ENCODE data around the gene NEK2. TPM values are rescaled to one million over a fixed set of nuclear protein-coding genes. Genes with fewer than 3 reads are reported as not detected.

NEK2 gene
- total RNA-seq, 2 donors from 2014 or later: 9.3 to 31.2 TPM

DNA sequence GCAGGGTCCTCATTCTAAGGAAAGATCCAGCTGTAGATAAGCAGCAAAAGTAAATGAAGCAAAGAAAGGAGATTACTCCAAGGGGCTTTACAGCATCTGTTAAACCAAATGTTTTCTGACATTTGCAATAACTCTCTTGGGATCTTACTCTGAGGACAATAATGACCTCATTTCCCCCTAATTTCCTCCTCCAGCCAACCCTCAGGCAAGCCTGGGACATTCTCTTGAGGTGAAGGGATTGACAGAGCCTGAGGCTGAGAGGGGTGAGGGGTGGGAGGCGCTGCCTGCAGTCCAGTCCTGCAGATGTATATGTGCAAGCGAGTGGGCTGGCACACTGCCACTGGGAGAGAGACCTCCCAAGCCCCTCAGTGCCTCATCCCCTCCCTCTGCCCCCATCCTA is 40.5 kb upstream of the NEK2 start:
- TF ChIP-seq, protein P1, sequence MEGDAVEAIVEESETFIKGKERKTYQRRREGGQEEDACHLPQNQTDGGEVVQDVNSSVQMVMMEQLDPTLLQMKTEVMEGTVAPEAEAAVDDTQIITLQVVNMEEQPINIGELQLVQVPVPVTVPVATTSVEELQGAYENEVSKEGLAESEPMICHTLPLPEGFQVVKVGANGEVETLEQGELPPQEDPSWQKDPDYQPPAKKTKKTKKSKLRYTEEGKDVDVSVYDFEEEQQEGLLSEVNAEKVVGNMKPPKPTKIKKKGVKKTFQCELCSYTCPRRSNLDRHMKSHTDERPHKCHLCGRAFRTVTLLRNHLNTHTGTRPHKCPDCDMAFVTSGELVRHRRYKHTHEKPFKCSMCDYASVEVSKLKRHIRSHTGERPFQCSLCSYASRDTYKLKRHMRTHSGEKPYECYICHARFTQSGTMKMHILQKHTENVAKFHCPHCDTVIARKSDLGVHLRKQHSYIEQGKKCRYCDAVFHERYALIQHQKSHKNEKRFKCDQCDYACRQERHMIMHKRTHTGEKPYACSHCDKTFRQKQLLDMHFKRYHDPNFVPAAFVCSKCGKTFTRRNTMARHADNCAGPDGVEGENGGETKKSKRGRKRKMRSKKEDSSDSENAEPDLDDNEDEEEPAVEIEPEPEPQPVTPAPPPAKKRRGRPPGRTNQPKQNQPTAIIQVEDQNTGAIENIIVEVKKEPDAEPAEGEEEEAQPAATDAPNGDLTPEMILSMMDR (IDR thresholded peaks at IDR 0.05): no peak
- Histone ChIP-seq H3K4me1 (no peaks in the 10 kb centered on the region), H3K9me3 (no peaks in the 10 kb centered on the region), H3K27ac (no peak overlapping the region), H3K4me3 (no peak overlapping the region), H3K36me3 (no peaks in the 10 kb centered on the region), H3K27me3 (no peaks in the 10 kb centered on the region), H3K9ac (ENCODE audit: low read depth in 2 of 2, low read length in 2 of 2) (no peak overlapping the region)
- DNase-seq: no peak
- intact Hi-C loops (cut with DNase I): no loop called here

- DNase-seq: no peak
- no peaks in the 10 kb centered on the region for H3K9me3 ChIP-seq
- H3K4me3 ChIP-seq: no peak overlapping the region
- intact Hi-C loops (cut with DNase I): no loop called here
- no peak overlapping the region for H3K9ac ChIP-seq (ENCODE audit: low read depth in 2 of 2, low read length in 2 of 2)
- no peaks in the 10 kb centered on the region for H3K27me3 ChIP-seq
- no peaks in the 10 kb centered on the region for H3K36me3 ChIP-seq
- TF ChIP-seq, protein P1 (IDR thresholded peaks at IDR 0.05): no peak
- no peak overlapping the region for H3K27ac ChIP-seq
- H3K4me1 ChIP-seq: no peaks in the 10 kb centered on the region
These were observed 38.7 kb upstream of the NEK2 start for GRCh38 chr1:211714154-211714553.

DNA sequence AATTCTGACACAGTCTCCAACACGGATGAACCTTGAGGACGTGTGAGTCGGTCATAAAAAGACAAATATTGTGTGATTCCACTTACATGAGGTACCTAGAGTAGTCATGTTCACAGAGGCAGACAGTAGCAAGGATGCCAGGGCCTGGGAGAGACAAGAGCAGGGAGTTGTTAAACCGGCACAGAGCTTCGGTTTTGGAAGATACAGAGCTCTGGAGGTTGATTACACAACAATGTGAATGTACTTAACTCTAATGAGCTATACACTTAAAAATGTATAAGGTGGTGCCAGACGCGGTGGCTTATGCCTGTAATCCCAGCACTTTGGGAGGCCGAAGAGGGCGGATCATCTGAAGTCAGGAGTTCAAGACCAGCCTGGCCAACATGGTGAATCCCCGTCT is 37.8 kb upstream of the NEK2 start:
- H3K9ac ChIP-seq (ENCODE audit: low read depth in 2 of 2, low read length in 2 of 2): no peak overlapping the region

DNA sequence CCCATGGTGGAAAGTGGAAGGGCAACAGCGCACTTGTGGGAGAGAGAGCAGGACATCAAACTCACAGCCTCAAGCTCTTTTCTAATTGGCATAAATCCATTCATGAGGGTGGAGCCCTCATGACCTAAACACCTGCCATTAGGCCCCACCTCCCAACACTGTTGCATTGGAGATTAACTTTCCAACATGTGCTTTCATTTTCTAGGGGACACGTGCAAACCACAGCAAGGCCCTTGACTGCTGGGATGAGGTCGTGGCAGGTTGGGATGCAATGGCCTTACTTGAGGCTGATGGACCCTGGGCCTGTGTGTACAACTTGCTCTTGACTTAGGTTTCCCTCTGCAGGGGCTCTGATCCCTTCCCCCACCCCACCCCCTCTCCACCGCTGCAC is 35.9 kb upstream of the NEK2 start:
- no peak overlapping the region for H3K4me3 ChIP-seq
- H3K27me3 ChIP-seq: no peaks in the 10 kb centered on the region
- H3K27ac ChIP-seq: no peak overlapping the region
- H3K9ac ChIP-seq (ENCODE audit: low read depth in 2 of 2, low read length in 2 of 2): no peak overlapping the region
- DNase-seq: no peak
- TF ChIP-seq, protein P1 (IDR thresholded peaks at IDR 0.05): no peak
- intact Hi-C loops (cut with DNase I): no loop called here
- H3K36me3 ChIP-seq: no peaks in the 10 kb centered on the region
- H3K9me3 ChIP-seq: no peaks in the 10 kb centered on the region
- H3K4me1 ChIP-seq: no peaks in the 10 kb centered on the region

More for the DNA sequence above, 37.8 kb upstream of the NEK2 start:
- Histone ChIP-seq H3K36me3 (no peaks in the 10 kb centered on the region), H3K27me3 (no peaks in the 10 kb centered on the region), H3K4me3 (no peak overlapping the region), H3K4me1 (no peaks in the 10 kb centered on the region), H3K9me3 (no peaks in the 10 kb centered on the region), H3K27ac (no peak overlapping the region)
- no peak for DNase-seq
- TF ChIP-seq, protein P1 (IDR thresholded peaks at IDR 0.05): no peak
- intact Hi-C loops (cut with DNase I): no loop called here

GRCh38 chr1:211710566-211711314 is 35.3 kb upstream of the NEK2 start:
- Histone ChIP-seq H3K4me3 (no peak overlapping the region), H3K4me1 (no peaks in the 10 kb centered on the region), H3K9ac (ENCODE audit: low read depth in 2 of 2, low read length in 2 of 2) (no peak overlapping the region), H3K27ac (no peak overlapping the region), H3K9me3 (no peaks in the 10 kb centered on the region), H3K36me3 (no peaks in the 10 kb centered on the region), H3K27me3 (no peaks in the 10 kb centered on the region)
- intact Hi-C loops (cut with DNase I): no loop called here
- no peak for DNase-seq
- TF ChIP-seq, protein P1 (IDR thresholded peaks at IDR 0.05): no peak
